GM12878 (cell line): ENCODE results near the gene CDYL.

Experiments
- NFXL1 ChIP-seq: fragments of 450-650 bp; IDR thresholded peaks from 2 replicates; pipeline ENCODE4 v1.6.1; 2017; ENCODE audit warnings: antibody characterized with exemption, mild to moderate bottlenecking, borderline replicate concordance
- SMARCA5 ChIP-seq: fragments of 450-650 bp; IDR thresholded peaks from 2 replicates; pipeline ENCODE4 v1.6.1; 2017; ENCODE audit warnings: mild to moderate bottlenecking
- SMC3 ChIP-seq: IDR thresholded peaks from 2 replicates; pipeline ENCODE4 v1.6.1; 2011; ENCODE audit warnings: low read length, improper control_type of control experiment, borderline replicate concordance
- ZSCAN29 ChIP-seq: fragments of 450-650 bp; IDR thresholded peaks from 2 replicates; pipeline ENCODE4 v1.6.1; 2017; ENCODE audit warnings: mild to moderate bottlenecking, moderate library complexity
- TF ChIP-seq, protein P1 (sequence below), 3 experiments: IDR thresholded peaks in 2 of 3; conservative IDR thresholded peaks in 1 of 3; 2 replicates each; pipeline ENCODE4 v1.5.1; 2011; ENCODE audit warnings: low read depth in 3 of 3, low read length in 3 of 3, mild to moderate bottlenecking in 3 of 3, control low read depth in 2 of 3, moderate library complexity in 2 of 3, inconsistent platforms in 1 of 3, mixed read lengths in 1 of 3; ENCODE audit not compliant: control insufficient read depth in 2 of 3, insufficient read depth in 1 of 3; ENCODE audit errors: extremely low read depth in 1 of 3
- TF ChIP-seq, protein P2 (sequence below): fragments of 450-650 bp; IDR thresholded peaks from 2 replicates; pipeline ENCODE4 v1.6.1; 2017; ENCODE audit warnings: mild to moderate bottlenecking, moderate library complexity
- TF ChIP-seq, protein P3 (sequence below): IDR thresholded peaks from 2 replicates; pipeline ENCODE4 v1.6.1; 2012; ENCODE audit warnings: mild to moderate bottlenecking, low read depth, low read length

DNA sequence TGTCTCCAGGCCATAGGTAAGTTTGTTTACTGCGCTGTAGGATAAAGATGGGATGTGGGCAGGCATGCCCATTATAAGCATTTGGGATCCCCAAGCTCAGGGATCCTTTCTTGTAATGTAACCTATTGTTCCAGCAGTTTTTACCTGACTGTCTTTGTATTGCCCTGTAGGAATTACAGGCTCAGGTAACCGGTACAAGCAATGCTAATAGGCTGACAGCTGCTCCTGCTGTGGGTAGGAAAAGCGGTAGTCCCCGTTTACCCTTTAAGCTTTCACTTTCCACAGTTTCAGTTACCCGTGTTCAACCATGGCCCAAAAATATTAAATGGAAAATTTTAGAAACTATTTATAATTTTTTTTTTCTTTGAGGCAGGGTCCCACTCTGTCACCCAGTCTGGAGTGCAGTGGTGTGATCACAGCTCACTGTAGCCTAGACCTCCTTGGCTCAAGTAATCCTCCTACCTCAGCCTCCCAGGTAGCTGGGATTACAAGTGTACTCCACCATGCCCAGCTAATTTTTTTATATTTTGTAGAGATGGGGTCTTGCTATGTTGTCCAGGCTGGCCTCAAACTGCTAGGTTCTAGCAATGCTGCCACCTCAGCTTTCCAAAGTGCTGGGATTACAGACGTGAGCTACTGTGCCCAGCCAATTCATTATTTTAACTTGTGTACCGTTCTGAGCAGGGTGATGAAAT, 108.6 kb downstream of the CDYL start:
- TF ChIP-seq, protein P1, sequence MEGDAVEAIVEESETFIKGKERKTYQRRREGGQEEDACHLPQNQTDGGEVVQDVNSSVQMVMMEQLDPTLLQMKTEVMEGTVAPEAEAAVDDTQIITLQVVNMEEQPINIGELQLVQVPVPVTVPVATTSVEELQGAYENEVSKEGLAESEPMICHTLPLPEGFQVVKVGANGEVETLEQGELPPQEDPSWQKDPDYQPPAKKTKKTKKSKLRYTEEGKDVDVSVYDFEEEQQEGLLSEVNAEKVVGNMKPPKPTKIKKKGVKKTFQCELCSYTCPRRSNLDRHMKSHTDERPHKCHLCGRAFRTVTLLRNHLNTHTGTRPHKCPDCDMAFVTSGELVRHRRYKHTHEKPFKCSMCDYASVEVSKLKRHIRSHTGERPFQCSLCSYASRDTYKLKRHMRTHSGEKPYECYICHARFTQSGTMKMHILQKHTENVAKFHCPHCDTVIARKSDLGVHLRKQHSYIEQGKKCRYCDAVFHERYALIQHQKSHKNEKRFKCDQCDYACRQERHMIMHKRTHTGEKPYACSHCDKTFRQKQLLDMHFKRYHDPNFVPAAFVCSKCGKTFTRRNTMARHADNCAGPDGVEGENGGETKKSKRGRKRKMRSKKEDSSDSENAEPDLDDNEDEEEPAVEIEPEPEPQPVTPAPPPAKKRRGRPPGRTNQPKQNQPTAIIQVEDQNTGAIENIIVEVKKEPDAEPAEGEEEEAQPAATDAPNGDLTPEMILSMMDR (IDR thresholded peaks at IDR 0.05 in 2 of 3, conservative IDR thresholded peaks at IDR 0.05 in 1 of 3; ENCODE audit: control insufficient read depth in 2 of 3, extremely low read depth in 1 of 3, insufficient read depth in 1 of 3, low read depth in 3 of 3, low read length in 3 of 3) = no peak
- TF ChIP-seq, protein P2, sequence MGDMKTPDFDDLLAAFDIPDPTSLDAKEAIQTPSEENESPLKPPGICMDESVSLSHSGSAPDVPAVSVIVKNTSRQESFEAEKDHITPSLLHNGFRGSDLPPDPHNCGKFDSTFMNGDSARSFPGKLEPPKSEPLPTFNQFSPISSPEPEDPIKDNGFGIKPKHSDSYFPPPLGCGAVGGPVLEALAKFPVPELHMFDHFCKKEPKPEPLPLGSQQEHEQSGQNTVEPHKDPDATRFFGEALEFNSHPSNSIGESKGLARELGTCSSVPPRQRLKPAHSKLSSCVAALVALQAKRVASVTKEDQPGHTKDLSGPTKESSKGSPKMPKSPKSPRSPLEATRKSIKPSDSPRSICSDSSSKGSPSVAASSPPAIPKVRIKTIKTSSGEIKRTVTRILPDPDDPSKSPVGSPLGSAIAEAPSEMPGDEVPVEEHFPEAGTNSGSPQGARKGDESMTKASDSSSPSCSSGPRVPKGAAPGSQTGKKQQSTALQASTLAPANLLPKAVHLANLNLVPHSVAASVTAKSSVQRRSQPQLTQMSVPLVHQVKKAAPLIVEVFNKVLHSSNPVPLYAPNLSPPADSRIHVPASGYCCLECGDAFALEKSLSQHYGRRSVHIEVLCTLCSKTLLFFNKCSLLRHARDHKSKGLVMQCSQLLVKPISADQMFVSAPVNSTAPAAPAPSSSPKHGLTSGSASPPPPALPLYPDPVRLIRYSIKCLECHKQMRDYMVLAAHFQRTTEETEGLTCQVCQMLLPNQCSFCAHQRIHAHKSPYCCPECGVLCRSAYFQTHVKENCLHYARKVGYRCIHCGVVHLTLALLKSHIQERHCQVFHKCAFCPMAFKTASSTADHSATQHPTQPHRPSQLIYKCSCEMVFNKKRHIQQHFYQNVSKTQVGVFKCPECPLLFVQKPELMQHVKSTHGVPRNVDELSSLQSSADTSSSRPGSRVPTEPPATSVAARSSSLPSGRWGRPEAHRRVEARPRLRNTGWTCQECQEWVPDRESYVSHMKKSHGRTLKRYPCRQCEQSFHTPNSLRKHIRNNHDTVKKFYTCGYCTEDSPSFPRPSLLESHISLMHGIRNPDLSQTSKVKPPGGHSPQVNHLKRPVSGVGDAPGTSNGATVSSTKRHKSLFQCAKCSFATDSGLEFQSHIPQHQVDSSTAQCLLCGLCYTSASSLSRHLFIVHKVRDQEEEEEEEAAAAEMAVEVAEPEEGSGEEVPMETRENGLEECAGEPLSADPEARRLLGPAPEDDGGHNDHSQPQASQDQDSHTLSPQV = no peak
- TF ChIP-seq, protein P3, sequence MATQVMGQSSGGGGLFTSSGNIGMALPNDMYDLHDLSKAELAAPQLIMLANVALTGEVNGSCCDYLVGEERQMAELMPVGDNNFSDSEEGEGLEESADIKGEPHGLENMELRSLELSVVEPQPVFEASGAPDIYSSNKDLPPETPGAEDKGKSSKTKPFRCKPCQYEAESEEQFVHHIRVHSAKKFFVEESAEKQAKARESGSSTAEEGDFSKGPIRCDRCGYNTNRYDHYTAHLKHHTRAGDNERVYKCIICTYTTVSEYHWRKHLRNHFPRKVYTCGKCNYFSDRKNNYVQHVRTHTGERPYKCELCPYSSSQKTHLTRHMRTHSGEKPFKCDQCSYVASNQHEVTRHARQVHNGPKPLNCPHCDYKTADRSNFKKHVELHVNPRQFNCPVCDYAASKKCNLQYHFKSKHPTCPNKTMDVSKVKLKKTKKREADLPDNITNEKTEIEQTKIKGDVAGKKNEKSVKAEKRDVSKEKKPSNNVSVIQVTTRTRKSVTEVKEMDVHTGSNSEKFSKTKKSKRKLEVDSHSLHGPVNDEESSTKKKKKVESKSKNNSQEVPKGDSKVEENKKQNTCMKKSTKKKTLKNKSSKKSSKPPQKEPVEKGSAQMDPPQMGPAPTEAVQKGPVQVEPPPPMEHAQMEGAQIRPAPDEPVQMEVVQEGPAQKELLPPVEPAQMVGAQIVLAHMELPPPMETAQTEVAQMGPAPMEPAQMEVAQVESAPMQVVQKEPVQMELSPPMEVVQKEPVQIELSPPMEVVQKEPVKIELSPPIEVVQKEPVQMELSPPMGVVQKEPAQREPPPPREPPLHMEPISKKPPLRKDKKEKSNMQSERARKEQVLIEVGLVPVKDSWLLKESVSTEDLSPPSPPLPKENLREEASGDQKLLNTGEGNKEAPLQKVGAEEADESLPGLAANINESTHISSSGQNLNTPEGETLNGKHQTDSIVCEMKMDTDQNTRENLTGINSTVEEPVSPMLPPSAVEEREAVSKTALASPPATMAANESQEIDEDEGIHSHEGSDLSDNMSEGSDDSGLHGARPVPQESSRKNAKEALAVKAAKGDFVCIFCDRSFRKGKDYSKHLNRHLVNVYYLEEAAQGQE = no peak
- TF ChIP-seq SMC3 = no peak
- no peak for TF ChIP-seq ZSCAN29
- no peak for TF ChIP-seq SMARCA5
- no peak for TF ChIP-seq NFXL1
